NOMO-1 (cell line): ENCODE measurements around the gene FERMT3.
A peak's percentile ranks its signal among the peaks of the same experiment; 100 is the strongest.
"Not testable (repeated sequence)": the region's sequence is repeated elsewhere in the genome, so short reads cannot be mapped to it uniquely, and the experiment has no call there.

Source experiments
- DNase-seq, 2 experiments: peaks; one replicate each; lab custom pipeline; 2025; ENCODE audit not compliant: unreplicated experiment in 2 of 2; lab: John Stamatoyannopoulos, UW

Gene FERMT3

DNA sequence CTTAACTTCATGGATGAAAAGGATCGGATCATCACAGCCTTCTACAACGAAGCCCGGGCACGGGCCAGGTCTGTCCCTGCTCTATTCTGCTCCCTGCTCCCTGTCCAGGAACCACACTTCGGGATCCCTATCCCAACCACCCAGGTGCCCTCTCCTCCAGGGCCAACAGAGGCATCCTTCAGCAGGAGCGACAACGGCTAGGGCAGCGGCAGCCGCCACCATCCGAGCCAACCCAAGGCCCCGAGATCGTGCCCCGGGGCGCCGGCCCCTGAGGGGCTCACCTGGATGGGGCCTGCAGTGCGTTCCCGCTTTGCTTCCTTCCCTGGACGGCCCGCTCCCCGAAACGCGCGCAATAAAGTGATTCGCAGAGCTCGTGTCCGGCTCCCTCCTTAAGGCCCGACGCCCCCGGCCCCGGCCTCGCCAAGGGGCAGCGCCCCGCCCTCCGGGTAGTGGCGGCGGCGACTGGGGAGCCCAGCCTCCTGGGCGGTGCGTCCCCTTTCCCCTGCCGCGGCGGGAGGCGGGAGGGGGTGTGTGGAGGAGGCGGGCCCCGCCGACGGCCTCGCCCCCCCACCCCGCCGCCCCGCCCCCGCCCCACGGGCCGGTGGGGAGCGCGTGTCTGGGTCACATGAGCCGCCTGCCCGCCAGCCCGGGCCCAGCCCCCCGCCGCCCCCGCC lies 27.5 kb downstream of the FERMT3 start, which contains the start of gene VEGFB:
TSS of gene VEGFB (plus strand) at position 672 of the 674 bp plus-strand sequence. CDS start 250 bp downstream, outside the sequence.
- DNase-seq, result no peak

DNA sequence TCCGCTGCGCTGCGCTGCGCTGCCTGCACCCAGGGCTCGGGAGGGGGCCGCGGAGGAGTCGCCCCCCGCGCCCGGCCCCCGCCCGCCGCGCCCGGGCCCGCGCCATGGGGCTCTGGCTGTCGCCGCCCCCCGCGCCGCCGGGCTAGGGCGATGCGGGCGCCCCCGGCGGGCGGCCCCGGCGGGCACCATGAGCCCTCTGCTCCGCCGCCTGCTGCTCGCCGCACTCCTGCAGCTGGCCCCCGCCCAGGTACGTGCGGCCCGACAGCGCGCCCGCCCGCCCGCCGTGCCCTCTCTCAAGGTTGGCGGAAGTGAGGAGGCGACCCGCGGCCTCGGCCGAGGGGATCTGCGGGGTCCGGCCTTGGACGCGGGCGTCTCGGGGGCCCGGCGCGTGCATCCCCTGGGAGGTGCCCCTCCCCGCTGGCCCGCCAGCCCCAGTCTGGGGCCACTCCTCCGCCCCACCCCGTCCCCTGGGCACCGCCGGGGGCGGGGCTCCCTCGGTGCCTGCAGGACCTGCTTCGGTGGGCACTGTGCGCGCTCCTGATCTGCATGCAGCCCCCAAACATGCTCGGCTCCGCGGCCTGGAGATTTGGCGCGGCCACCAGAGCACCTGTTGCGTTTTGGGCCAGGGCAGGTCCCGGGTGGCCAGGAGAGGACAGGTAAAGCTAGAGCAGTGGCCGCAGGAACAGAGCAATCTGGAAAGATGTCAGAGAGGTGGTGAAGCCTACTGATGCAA lies 28.3 kb downstream of the FERMT3 start:
- peak in 1 of 2 experiments; percentile 43 for DNase-seq

DNA sequence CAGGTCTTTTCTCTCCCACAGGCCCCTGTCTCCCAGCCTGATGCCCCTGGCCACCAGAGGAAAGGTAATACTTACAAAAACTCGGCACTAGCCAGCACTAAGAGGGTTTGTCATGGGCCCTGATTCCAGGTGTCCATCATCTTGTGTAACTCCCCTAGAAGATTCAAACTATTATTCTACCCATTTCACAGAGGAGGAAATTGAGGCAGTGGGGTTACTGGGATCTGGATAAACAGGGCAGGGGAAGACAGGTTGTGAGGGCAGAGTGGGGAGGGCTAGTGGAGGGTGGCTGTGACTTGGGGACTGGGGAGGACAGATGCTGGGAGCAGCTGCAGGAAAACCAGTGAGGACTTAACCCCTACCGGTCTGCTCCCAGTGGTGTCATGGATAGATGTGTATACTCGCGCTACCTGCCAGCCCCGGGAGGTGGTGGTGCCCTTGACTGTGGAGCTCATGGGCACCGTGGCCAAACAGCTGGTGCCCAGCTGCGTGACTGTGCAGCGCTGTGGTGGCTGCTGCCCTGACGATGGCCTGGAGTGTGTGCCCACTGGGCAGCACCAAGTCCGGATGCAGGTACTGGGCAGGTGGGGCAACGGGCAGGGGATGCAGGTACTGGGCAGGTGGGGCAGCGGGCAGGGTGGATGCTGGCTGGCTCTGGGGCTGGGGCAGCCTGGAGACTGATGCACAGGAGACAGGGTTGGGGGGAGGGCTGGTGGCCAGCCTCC lies 29.1 kb downstream of the FERMT3 start:
- no peak for DNase-seq

DNA sequence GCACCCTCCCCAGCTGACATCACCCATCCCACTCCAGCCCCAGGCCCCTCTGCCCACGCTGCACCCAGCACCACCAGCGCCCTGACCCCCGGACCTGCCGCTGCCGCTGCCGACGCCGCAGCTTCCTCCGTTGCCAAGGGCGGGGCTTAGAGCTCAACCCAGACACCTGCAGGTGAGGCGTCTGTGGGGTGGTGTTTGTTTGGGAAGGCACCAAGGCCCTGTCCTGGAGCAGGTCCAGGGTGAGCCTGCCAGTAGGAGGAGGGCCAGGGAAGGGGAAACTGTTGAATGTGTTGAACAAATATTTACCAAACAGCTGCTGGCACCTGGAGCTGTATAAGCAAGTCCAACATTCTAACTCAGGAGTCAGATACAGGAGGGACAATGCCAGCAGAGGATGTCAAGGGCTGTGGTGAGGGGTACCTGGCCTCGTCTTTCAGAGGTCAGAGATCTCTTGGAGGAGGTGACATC lies 31.0 kb downstream of the FERMT3 start:
- no peak for DNase-seq

DNA sequence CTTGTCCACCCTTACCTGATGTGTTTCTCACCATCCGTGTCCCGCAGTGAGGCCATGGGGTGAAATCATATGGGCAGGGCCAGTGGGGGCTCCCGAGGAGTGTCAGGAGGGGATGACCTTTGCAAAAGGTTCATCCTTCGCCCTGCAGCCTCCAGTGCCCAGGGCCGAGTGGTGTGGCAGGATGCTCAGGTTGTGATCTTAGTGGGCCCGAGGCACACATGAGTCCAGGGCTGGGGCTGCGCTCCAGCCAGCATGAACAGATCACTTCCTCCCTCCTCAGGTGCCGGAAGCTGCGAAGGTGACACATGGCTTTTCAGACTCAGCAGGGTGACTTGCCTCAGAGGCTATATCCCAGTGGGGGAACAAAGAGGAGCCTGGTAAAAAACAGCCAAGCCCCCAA lies 31.6 kb downstream of the FERMT3 start:
- DNase-seq, result no peak

DNA sequence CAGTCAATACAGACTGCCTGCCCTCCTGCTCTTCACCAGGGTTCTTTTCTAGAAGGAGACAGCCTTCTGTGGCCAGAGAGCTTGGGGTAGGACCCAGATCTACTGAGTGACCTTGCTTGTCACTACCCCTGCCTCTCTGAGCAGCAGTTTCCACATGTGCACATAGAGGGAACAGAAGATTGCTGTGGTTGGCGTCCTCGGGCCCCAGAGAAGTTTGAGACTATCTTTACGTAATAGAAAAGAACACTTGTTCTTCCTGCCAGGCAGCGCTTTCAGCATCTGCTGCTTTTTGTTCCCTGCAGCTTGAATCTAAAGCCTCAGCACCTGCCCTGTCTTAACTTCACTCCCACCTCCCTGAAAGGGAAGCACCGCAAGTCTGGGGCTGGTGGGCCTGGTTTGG lies 32.5 kb downstream of the FERMT3 start:
- DNase-seq, result peak; percentile 69 to 75

DNA sequence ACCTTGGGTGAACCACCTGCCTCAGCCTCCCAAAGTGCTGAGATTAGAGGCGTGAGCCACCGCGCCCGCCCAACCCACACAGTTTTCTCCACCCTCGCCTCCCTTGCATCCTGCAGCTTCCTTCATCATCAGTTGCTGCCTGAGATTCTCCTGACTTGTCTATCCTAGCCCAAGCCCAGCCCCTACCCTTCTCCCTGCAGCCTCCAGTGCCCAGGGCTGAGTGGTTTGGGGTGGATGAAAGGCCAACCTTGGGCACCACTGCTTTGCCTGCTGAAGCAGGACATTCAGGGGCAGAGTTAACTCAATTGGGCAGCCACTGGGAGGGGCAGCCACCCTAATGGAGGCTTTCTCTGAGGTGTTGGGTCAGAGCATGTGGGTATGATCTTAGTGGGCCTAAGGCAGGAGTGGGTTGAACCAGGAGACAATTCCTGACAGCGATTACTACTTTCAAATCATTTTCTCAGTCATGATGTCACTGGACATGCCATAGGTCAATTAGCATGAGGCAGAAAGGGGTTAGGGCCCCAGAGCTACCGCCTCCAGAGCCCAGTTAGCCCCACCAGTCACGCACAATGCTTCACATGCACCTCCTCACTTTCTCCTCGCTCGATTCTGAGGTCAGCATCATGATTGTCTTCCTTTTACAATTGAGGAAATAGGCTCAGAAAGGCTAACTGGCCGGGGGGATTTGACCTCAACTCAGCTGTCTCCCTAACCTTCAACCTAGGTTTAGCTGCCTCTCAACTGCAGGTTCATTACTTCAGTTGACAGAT lies 33.3 kb downstream of the FERMT3 start:
- DNase-seq, result peak; percentile 93 to 96

DNA sequence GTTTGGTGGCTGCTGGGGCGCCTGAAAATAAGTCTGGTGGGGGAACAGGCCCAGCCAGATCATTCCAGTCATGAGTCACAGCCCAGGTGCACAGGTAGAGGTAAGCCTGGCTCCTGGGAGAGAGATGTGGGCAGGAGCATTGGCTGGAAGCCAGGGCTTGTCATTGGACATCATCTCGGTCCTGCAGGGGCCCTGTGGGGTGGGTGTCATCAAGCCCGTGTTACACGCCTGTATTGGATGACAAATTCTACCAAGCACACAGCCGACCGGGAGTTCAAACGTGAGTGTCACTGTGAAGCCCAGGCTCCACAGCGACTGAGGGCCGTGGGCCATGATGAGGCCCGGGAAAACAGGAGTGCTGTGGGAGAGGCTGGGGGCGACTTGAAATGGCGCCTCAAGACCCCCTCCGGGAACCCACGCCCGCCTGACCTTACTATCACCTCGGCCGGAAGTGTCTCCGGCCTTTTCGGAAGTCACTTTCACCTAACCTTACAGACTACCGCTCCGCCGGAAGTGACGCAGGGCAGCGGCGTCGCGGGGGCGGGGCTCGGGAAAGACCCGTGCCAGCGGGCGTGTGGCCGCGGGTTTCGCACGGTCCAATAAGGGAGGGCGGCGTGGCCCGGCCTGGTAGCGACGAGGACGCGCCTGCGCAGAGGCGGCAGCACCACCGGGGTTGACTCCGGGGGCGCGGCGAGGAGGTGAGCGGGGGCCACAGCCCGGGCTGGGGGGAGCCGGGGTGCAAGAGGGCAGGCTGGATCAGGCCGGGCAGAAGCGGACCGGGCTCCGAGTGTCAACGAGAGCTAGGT lies 34.1 kb downstream of the FERMT3 start, which contains the start of gene FKBP2:
TSS of gene FKBP2 (plus strand) at position 661 of the 806 bp plus-strand sequence. CDS start 1,293 bp downstream, outside the sequence.
- DNase-seq, result peak; percentile 91 to 96

DNA sequence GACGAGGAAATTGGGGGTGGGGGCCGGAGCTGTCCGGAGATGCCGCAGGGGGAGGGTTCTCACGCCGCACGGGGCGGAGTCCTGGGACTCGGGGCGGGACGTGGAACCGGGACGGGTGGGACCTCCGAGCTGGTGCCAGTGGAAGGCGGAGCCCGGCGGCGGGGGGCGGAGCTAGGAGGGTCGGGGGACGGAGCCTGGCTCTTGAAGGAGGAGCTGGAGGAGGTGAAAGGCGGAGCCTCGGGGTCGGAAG lies 34.6 kb downstream of the FERMT3 start:
- peak in 1 of 2 experiments; percentile 98 for DNase-seq

DNA sequence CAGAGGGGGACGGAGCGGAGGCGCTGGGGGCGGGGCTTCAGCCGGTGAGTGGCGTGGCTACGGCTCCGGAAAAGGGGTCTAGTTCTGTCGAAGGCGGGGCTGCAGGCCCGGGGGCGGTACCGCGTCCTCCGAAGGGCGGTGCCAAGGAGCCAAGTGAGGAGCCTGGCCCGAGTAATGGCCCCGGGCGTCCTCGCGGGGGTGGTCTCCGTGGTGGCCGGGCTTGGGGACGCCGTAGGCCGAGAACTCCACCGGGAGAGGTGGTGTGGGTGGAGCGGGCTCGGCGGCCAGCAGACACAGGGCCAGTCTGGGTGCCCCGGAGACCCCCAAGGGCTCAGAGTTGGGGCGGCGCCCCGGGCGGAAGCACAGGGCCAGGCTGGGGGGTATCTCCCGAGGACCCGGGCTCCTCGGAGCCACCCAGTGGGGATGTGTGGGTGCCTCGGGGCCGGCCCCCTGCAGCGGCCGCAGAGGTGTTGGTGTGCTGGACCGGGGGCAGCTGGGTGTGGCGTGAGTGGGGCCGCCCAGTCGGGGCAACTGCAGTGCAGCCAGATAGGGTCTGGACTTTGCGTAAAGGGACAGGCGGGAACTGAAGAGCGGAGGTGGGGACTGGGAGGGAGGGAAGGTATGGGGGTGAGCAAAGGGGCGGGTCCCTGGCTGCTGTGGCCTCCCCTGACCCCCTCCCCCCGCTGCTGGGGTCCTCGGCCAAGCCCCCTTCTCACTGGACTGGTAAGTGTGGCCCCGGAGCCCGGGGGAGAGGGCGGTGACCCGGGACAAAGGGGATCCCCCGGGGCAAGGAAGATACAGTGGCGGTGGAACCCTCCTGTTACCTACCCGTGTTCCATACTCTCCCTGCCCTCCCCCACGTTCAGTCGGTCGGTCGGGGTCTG lies 35.2 kb downstream of the FERMT3 start:
- DNase-seq, result peak in 1 of 2 experiments; percentile 97

DNA sequence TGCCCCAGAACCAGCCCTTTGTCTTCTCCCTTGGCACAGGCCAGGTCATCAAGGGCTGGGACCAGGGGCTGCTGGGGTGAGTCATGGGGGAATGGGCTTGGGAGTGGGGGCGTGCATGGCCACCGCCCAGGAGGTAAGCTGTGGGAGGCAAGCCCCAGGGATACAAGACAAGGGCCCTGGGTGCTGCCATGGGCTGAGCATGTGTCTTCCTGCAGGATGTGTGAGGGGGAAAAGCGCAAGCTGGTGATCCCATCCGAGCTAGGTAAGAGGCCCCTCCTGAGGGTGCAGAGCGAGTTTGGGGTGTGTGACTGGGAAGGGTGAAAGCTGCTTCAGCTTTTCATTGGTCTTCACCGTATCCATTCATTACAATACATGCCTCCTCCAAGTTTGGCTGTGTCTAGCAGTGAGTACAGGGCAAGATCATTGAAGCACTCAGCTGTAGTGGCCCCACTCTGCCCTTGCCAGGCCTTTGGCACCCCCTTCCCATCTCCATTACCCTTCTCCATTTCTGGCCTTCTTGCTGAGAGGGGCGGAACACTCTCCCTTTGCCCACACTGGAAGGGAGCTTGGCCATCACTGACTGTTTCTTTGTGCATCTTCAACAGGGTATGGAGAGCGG lies 36.8 kb downstream of the FERMT3 start:
- DNase-seq, result no peak

DNA sequence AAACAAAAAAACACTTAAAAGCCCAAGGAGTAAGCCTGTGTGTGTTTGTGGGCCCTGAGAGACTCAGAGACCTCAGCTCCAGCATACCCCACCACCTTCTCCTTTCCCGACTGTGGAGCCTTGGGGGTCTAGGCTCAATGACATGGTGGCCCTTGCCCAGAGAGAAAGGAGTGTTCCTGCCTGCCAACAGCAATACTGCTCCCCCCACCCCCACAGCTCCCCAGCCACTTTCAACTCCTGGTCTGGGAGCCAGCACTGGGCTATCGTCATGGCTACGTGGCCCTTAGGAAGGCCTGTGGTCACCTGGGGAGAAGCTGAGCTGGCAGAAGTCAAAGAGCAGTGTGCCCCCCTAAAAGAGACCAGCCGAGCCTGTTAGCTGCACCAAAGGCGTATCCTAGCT lies 37.6 kb downstream of the FERMT3 start:
- DNase-seq, result no peak

DNA sequence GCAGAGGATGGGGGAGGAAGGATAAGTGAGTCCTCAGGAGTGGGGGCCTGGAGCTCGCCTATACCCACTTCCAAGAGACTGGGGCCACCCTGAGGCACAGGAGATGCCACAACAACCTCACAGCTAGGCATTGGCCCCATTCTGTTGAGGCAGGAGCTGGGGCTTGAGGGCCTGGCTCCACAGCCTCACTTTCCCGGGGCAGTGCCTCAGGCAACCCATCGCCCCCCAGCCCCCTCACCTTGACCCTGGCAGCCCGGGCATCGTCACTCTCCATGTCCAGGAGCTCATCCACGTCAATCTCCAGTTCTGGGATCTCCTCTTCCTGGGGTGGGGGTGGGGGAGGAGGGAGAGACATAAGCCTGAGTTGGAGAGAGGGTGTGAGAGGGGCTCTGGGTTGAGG lies 38.4 kb downstream of the FERMT3 start:
- no peak for DNase-seq

DNA sequence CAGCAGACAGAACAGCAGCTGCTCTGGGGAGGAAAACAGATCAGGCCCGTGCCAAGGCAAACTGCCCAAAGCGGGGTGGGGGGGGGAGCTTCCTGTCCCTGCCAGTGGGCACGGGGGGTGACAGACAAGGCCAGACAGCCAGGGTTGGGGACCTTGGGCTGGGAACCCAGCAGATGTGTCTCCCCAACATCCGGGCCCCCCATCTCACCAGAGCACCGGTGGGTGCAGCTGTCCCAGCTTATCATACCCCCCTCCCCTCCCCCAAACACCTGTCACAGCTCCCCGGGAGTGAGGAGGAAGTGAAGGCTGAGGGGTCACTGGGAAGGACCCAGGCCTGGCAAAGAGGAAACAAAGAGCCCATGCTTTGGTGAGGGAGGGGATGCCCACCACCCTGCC lies 38.9 kb downstream of the FERMT3 start:
- DNase-seq, result no peak

DNA sequence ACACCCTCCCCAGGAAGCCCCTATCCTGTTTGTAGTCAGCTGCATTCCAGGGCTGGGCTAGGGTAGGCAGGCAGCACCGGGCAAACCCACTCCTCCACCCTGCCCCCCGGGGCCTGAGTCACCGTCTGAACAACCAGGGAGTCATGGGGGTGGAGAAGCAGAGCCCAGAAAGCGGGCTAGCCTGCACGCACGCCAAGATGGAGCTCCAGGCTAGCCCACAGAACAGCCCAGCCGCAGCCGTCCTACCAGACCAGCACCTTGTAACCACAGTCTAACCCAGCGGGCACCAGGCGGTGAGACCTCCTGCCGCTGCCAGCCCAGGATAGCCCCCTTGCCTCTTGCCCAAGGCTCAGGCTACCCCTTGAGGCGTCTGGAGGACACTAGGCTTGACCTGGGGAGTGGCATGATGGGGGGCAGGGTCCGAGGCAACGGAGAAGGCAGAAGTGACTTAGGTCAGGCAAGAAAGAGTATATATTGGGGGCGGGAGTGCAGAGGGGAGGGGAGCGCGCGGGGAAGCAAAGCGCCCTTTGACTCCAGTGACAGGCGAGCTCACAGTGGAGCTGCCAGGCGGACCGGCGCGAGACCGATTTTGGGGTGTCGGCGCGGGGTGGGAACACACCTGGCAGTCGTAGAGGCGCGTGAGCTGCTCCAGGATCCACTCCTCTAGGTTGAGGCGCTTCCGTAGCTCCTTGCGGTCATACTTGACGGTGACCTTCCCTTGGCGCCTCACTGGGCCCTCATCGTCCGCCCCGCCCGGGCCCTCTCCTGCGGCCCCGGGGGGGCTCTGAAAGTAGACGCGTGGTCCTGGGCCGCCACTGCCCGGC lies 39.5 kb downstream of the FERMT3 start:
- DNase-seq, result peak; percentile 38 to 41

DNA sequence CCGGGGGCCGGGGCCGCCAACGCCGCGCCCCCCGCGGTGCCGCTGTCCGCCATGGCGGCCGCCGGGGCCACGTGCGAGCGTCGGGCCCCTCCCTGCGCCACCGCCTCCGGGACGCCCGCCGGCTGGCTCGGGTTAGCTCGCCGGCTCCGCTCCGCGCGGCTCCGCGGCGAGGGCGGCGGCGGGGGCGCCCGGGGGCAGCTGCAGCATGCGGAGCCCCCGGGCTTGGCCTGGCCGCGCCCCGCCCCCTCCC lies 40.0 kb downstream of the FERMT3 start:
- DNase-seq, result not testable (repeated sequence)

DNA sequence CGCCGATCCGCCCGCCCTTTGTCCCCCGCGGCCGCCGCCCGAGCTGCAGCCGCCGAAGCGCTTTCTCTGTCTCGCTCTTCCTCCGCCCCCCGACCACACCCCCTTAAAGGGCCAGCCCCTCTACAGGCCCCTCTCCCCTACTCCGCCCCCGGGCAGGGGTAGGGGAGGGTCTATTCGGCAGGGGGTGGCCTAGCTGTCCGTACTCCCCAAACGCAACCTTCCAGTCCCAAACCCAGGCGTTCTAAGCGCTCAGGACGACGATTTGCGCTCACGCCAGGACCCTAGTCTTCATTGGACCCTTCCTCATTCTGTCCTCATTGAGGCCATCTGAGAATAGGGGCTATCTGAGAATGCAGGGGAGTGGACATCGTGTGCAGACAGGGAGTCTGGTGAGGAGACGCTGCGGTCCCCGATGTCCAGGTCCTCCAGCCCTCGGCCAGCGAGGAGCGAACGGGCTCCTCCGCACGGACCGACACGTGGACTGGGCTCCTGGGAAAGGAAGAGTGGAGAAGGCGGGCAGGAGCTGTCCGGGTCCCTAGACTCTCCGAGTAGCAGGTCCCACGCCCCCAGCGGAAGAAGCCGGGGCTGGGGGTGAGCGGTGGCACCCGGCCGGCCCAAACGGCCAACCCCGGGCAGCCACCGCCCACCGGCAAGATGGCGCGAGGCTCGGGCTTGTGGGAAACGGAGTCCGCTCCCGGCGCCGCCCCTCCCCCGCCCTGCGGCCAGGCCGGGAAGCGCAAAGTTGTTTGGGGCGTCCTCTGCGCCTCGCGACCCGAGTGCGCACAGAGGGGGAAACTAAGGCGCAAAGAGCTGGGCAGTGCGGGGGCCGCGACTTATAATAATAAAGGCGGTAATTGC lies 40.6 kb downstream of the FERMT3 start, which contains the start of gene PPP1R14B:
TSS of gene PPP1R14B (minus strand) at position 73 of the 858 bp plus-strand sequence. CDS start 270 bp downstream, outside the sequence.
- peak; percentile 70 to 92 for DNase-seq
